GM23248 (cell line): ENCODE results near the gene GLP1R. TPM values are rescaled to one million over a fixed set of nuclear protein-coding genes. Genes with fewer than 3 reads are reported as not detected.
A peak's percentile ranks its signal among the peaks of the same experiment; 100 is the strongest.
"Not testable (repeated sequence)": the region's sequence is repeated elsewhere in the genome, so short reads cannot be mapped to it uniquely, and the experiment has no call there.

Experiments used
- DNase-seq: peaks from one replicate; pipeline ENCODE4 v3.0.0-alpha.2; 2015
- H2AFZ ChIP-seq: fragments of 200-600 bp; sonication (generic); 2 replicates; pipeline ENCODE4 v1.6.1; 2016; ENCODE audit warnings: antibody characterized with exemption
- H3F3A ChIP-seq: fragments of 200-600 bp; sonication (generic); 2 replicates; pipeline ENCODE4 v1.6.1; 2016; ENCODE audit warnings: mild to moderate bottlenecking, antibody characterized with exemption, mixed run types; ENCODE audit not compliant: insufficient read depth
- H3K27ac ChIP-seq: fragments of 200-600 bp; sonication (generic); 2 replicates; pipeline ENCODE4 v1.5.1; 2016; ENCODE audit warnings: mild to moderate bottlenecking
- H3K27me3 ChIP-seq: fragments of 200-600 bp; sonication (generic); replicated peaks from 2 replicates; pipeline ENCODE4 v1.6.1; 2016; ENCODE audit warnings: mild to moderate bottlenecking; ENCODE audit not compliant: insufficient read depth
- H3K36me3 ChIP-seq: fragments of 200-600 bp; sonication (generic); 2 replicates; pipeline ENCODE4 v1.6.1; 2016; ENCODE audit warnings: low read depth, mild to moderate bottlenecking
- H3K4me1 ChIP-seq: fragments of 200-600 bp; sonication (generic); 2 replicates; pipeline ENCODE4 v1.6.1; 2016; ENCODE audit warnings: mild to moderate bottlenecking; ENCODE audit not compliant: insufficient read depth
- H3K4me2 ChIP-seq: fragments of 200-600 bp; sonication (generic); one replicate; pipeline ENCODE4 v1.6.1; 2016; ENCODE audit warnings: mild to moderate bottlenecking; ENCODE audit not compliant: unreplicated experiment
- H3K4me3 ChIP-seq: fragments of 200-600 bp; sonication (generic); 2 replicates; pipeline ENCODE4 v1.5.1; 2016; ENCODE audit warnings: mild to moderate bottlenecking
- H3K79me2 ChIP-seq: fragments of 200-600 bp; sonication (generic); 2 replicates; pipeline ENCODE4 v1.6.1; 2016; ENCODE audit warnings: mild to moderate bottlenecking; ENCODE audit not compliant: insufficient read depth
- H3K9ac ChIP-seq: fragments of 200-600 bp; sonication (generic); 2 replicates; pipeline ENCODE4 v1.6.1; 2016; ENCODE audit warnings: mild to moderate bottlenecking
- H3K9me2 ChIP-seq: fragments of 200-600 bp; sonication (generic); 2 replicates; pipeline ENCODE4 v1.6.1; 2016; ENCODE audit warnings: mixed run types, mild to moderate bottlenecking, moderate library complexity; ENCODE audit not compliant: insufficient read depth
- H3K9me3 ChIP-seq: fragments of 200-600 bp; sonication (generic); one replicate; pipeline ENCODE4 v1.6.1; 2017; ENCODE audit warnings: low read depth
- H4K20me1 ChIP-seq: fragments of 200-600 bp; sonication (generic); 2 replicates; pipeline ENCODE4 v1.6.0; 2016; ENCODE audit not compliant: insufficient read depth
- EZH2 ChIP-seq: fragments of 200-600 bp; sonication (generic); IDR thresholded peaks from 2 replicates; pipeline ENCODE4 v1.6.1; 2018; ENCODE audit warnings: antibody characterized with exemption, mild to moderate bottlenecking; ENCODE audit not compliant: insufficient read depth, poor library complexity, severe bottlenecking
- EZH2phosphoT487 ChIP-seq: fragments of 200-600 bp; sonication (generic); IDR thresholded peaks from 2 replicates; pipeline ENCODE4 v1.6.1; 2018; ENCODE audit warnings: antibody characterized with exemption, moderate library complexity, mild to moderate bottlenecking, low read depth; ENCODE audit not compliant: insufficient read depth
- WGBS, 2 experiments: methylation state at CpG; one replicate each; pipeline ENCODE4 v1.1.6; 2015 to 2017; ENCODE audit warnings: low lambda C conversion rate in 2 of 2, low coverage in 1 of 2; ENCODE audit errors: missing lambda C conversion rate in 2 of 2; 5-methylcytosine and 5-hydroxymethylcytosine counted together
- in situ Hi-C: fragments of 300-500 bp; cut with MboI; formaldehyde crosslinking; loops from 2 replicates; pipeline ENCODE4 v1.15.0; 2020
- polyA plus RNA-seq: library from polyadenylated mRNA; unstranded; fragments of >200 nt; fragmentation: Nextera tagmentation; extraction: Ambion mirVana; gene quantifications from 2 replicates; pipeline ENCODE4 v1.2.1, GENCODE V29; 2016
- total RNA-seq: library from RNA; depleted of rRNA; stranded (reverse); fragments of >200 nt; shearing (Covaris generic); gene quantifications from 2 replicates; pipeline ENCODE4 v1.2.3, GENCODE V29; 2014

Gene GLP1R
- total and polyA plus RNA-seq, 2 experiments from 2014 or later: not detected

DNA sequence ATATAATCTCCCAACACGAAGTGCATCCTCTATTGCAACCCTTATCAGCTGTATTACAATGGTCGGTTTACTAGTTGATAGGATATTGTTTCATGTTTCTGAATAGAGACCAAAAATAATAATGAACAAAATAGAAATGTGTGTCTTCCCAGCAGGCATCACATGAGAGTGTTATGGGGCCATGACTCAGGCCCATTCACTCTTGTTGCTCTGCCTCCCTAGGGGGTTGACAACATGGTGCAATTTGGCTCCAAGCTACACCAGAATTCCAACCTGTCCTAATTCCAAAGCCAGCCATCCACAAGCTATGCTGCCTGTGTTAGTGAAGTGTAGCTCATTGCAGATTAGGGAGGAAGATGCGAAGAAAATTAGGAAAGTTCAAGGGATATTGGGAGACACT, 79.5 kb downstream of the GLP1R start:
- H2AFZ ChIP-seq: no peak overlapping the region
- no peaks in the 10 kb centered on the region for H3K27me3 ChIP-seq
- no peaks in the 10 kb centered on the region for H3K79me2 ChIP-seq
- no peaks in the 10 kb centered on the region for H3K9me2 ChIP-seq
- TF ChIP-seq EZH2 (no peak), EZH2phosphoT487 (no peak)
- no peak overlapping the region for H3K4me3 ChIP-seq
- peak; percentile 28 for DNase-seq
- no peak overlapping the region for H3K27ac ChIP-seq
- no peaks in the 10 kb centered on the region for H3K9me3 ChIP-seq
- no peaks in the 10 kb centered on the region for H3K4me1 ChIP-seq
- no peaks in the 10 kb centered on the region for H3K36me3 ChIP-seq
- H3K9ac ChIP-seq: no peak overlapping the region
- H3F3A ChIP-seq: no peaks in the 10 kb centered on the region
- H4K20me1 ChIP-seq: no peaks in the 10 kb centered on the region
- 47 to 56% methylated on average over 3 of the region's 3 CpGs for WGBS, 2 experiments
- in situ Hi-C loops: no loop called here
- no peak overlapping the region for H3K4me2 ChIP-seq

DNA sequence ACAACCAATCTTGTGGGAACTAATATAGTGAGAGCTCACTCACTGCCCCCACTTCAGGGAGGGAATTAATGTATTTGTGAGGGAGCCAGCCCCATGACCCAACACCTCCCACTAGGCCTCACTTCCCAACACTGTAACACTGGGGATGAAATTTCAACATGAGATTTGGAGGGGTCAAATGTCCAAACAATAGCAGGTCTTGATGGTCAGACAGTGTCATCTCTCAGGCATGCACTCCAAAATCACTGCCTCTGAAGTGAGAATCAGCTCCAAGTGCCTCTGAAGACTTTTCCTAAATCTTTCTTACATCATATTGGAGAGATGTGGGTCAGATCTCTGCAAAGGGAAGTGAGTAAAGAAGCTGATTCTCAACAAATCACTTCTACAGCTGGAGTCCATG, 80.3 kb downstream of the GLP1R start:
- no peaks in the 10 kb centered on the region for H3K36me3 ChIP-seq
- no peaks in the 10 kb centered on the region for H3K9me2 ChIP-seq
- DNase-seq: no peak
- H3K9ac ChIP-seq: no peak overlapping the region
- H4K20me1 ChIP-seq: no peaks in the 10 kb centered on the region
- no peak overlapping the region for H3K4me2 ChIP-seq
- no peaks in the 10 kb centered on the region for H3K27me3 ChIP-seq
- in situ Hi-C loops: no loop called here
- no peaks in the 10 kb centered on the region for H3K9me3 ChIP-seq
- no peak overlapping the region for H3K27ac ChIP-seq
- H3F3A ChIP-seq: no peaks in the 10 kb centered on the region
- no peaks in the 10 kb centered on the region for H3K79me2 ChIP-seq
- H3K4me3 ChIP-seq: no peak overlapping the region
- no peaks in the 10 kb centered on the region for H3K4me1 ChIP-seq
- no peak overlapping the region for H2AFZ ChIP-seq
- TF ChIP-seq EZH2 (no peak), EZH2phosphoT487 (no peak)

DNA sequence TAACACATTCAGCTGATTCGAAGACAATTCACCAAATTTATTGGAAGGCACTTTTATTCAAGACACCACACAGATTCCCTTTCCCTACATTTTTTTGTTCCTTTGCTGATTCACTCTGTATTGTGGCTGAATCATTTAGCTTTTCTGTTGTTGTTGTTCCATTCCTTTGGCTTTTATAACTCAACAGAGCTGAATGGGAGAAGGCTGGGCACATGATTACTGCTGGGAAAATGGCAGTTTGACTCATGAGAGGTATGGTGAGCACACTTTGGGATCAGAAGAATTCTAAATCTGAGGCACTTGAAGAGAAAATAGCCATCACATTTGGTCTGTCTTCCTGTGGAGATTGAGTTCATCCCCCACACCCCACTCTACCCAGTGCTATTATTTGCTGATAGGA, 82.1 kb downstream of the GLP1R start:
- no peak for TF ChIP-seq EZH2phosphoT487
- TF ChIP-seq EZH2: no peak
- H3K79me2 ChIP-seq: no peaks in the 10 kb centered on the region
- H3K4me1 ChIP-seq: no peaks in the 10 kb centered on the region
- DNase-seq: no peak
- H3F3A ChIP-seq: no peaks in the 10 kb centered on the region
- H3K27me3 ChIP-seq: no peaks in the 10 kb centered on the region
- H4K20me1 ChIP-seq: no peaks in the 10 kb centered on the region
- no peak overlapping the region for H3K4me3 ChIP-seq
- no peak overlapping the region for H2AFZ ChIP-seq
- in situ Hi-C loops: no loop called here
- no peaks in the 10 kb centered on the region for H3K9me3 ChIP-seq
- H3K27ac ChIP-seq: no peak overlapping the region
- H3K9ac ChIP-seq: no peak overlapping the region
- no peaks in the 10 kb centered on the region for H3K36me3 ChIP-seq
- no peaks in the 10 kb centered on the region for H3K9me2 ChIP-seq
- WGBS, 2 experiments: 61 to 70% methylated on average over 1 of the region's 1 CpG
- H3K4me2 ChIP-seq: no peak overlapping the region

DNA sequence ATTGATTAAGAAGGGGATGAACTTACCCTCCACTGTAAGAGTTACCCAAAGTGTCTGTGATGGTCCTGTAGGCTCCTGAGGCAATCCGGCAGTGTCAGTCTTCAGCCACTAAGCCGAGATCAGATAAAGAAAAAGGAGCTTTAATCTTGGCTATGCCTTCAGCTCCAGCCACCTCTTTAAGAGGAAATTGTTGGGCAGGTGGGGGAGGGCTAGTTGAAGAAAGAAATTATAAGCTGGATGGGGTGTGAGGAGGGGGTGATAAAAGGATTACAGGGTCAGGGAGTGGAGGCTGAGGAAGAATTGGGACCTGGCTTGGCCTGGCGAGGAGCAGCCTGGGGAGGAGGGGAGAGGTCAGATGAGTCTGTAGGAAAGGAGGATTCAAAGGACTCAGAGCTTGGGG, 86.2 kb downstream of the GLP1R start:
- H3K4me2 ChIP-seq, H3K9me2 ChIP-seq, H3F3A ChIP-seq, H3K9ac ChIP-seq, DNase-seq, H3K4me1 ChIP-seq, H3K27ac ChIP-seq, H4K20me1 ChIP-seq, H3K27me3 ChIP-seq, H3K36me3 ChIP-seq, in situ Hi-C loops, H3K79me2 ChIP-seq, H2AFZ ChIP-seq, H3K4me3 ChIP-seq, H3K9me3 ChIP-seq: not testable (repeated sequence)
- WGBS, 2 experiments: 37 to 50% methylated on average over 3 of the region's 3 CpGs

DNA sequence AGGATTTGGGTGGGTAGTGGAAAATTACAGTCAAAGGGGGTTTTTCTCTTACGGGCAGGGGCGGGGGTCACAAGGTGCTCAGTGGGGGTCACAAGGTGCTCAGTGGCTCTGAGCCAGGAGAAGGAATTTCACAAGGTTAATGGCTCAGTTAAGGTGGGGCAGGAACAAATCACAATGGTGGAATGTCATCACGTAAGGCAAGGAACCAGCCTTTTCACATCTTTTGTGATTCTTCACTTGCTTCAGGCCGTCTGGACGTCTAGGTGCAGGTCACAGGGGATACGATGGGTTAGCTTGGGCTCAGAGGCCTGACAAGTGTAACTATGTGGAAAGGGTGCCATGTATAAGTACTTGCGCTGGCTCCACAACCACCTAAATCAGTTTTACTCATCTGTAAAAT, 87.6 kb downstream of the GLP1R start:
- H3K4me1 ChIP-seq, H2AFZ ChIP-seq, in situ Hi-C loops, H3K79me2 ChIP-seq, H3K27me3 ChIP-seq, H3K4me3 ChIP-seq, H3K27ac ChIP-seq, DNase-seq, H4K20me1 ChIP-seq, H3K9me2 ChIP-seq, H3K9ac ChIP-seq, H3F3A ChIP-seq, H3K36me3 ChIP-seq, H3K9me3 ChIP-seq, H3K4me2 ChIP-seq: not testable (repeated sequence)
- WGBS, 2 experiments: 29 to 32% methylated on average over 7 of the region's 7 CpGs
